H1 (cell line): ENCODE data around the gene SEMA4C. TPM values are rescaled to one million over a fixed set of nuclear protein-coding genes. Genes with fewer than 3 reads are reported as not detected.

Experiments used
- CTCF ChIA-PET: fragments of 300-600 bp; sonication (Branson Sonifier 250); formaldehyde crosslinking; loops from one replicate; lab custom pipeline; 2021; ENCODE audit not compliant: partially characterized antibody; lab: Charles Lee
- POLR2A ChIA-PET: fragments of 300-600 bp; sonication (Branson Sonifier 250); formaldehyde crosslinking; loops from one replicate; lab custom pipeline; 2021; ENCODE audit warnings: inconsistent platforms; ENCODE audit not compliant: partially characterized antibody; lab: Charles Lee
- DNase-seq, 2 experiments: peaks; one replicate each; pipeline versions ENCODE4 v3.0.0 to v3.0.0-alpha.2; 2010 to 2022; ENCODE audit warnings: low spot score in 2 of 2, low read depth in 1 of 2, mixed read lengths in 1 of 2
- FAIRE-seq: peaks from 2 replicates; lab custom pipeline; 2011; peaks lifted over from hg19 to GRCh38; lab: Jason Lieb, UNC
- H2AFZ ChIP-seq: 2 replicates; pipeline ENCODE4 v1.8.1; 2012; ENCODE audit warnings: low read length, inconsistent platforms
- H2AK5ac ChIP-seq: 2 replicates; pipeline ENCODE4 v1.6.1; 2013; ENCODE audit warnings: low read depth, low read length
- H2BK120ac ChIP-seq: replicated peaks from 2 replicates; pipeline ENCODE3; 2013; ENCODE audit warnings: low read depth, low read length, inconsistent platforms
- H2BK12ac ChIP-seq: 2 replicates; pipeline ENCODE4 v1.6.1; 2013; ENCODE audit warnings: low read depth, low read length
- H2BK15ac ChIP-seq: 2 replicates; pipeline ENCODE4 v1.6.1; 2013; ENCODE audit warnings: low read length
- H2BK20ac ChIP-seq: 2 replicates; pipeline ENCODE4 v1.6.1; 2013; ENCODE audit warnings: low read length
- H2BK5ac ChIP-seq: 2 replicates; pipeline ENCODE4 v1.6.1; 2013; ENCODE audit warnings: low read depth, low read length
- H3K14ac ChIP-seq: 2 replicates; pipeline ENCODE4 v1.6.1; 2013; ENCODE audit warnings: inconsistent platforms; ENCODE audit not compliant: insufficient read length
- H3K18ac ChIP-seq: 2 replicates; pipeline ENCODE4 v1.6.1; 2013; ENCODE audit warnings: low read length; ENCODE audit errors: extremely low read depth
- H3K23ac ChIP-seq: 2 replicates; pipeline ENCODE4 v1.6.1; 2013; ENCODE audit warnings: inconsistent platforms; ENCODE audit not compliant: insufficient read length
- H3K23me2 ChIP-seq: 2 replicates; pipeline ENCODE4 v1.6.1; 2013; ENCODE audit warnings: low read depth, low read length
- H3K27ac ChIP-seq: 2 replicates; pipeline ENCODE4 v1.6.1; 2011; ENCODE audit warnings: low read depth, low read length, inconsistent platforms
- H3K27me3 ChIP-seq, 4 experiments: replicated peaks in 1 of 4; 1 replicate in 1 of 4; 2 replicates in 3 of 4; pipeline versions ENCODE4 v1.6.1 to v1.8.1; 2011 to 2013; ENCODE audit warnings: low read length in 3 of 4, mild to moderate bottlenecking in 3 of 4, inconsistent platforms in 2 of 4, mixed read lengths in 2 of 4, moderate library complexity in 1 of 4; ENCODE audit not compliant: control insufficient read depth in 3 of 4, insufficient read depth in 3 of 4; ENCODE audit errors: extremely low read depth in 1 of 4
- H3K36me3 ChIP-seq, 4 experiments: 2 replicates each; pipeline versions ENCODE4 v1.6.1 to v1.8.1; 2011 to 2013; ENCODE audit warnings: mild to moderate bottlenecking in 4 of 4, low read length in 3 of 4, moderate library complexity in 2 of 4, control low read depth in 1 of 4, inconsistent platforms in 1 of 4; ENCODE audit not compliant: insufficient read depth in 4 of 4, control insufficient read depth in 2 of 4
- H3K4ac ChIP-seq: replicated peaks from 2 replicates; pipeline ENCODE3; 2013; ENCODE audit warnings: low read length, low read depth, mixed read lengths, inconsistent platforms; ENCODE audit not compliant: insufficient read length
- H3K4me1 ChIP-seq, 4 experiments: replicated peaks in 1 of 4; 1 replicate in 1 of 4; 2 replicates in 3 of 4; pipeline versions ENCODE4 v1.6.1 to v1.8.1; 2011 to 2013; ENCODE audit warnings: low read length in 3 of 4, inconsistent platforms in 2 of 4, mixed read lengths in 1 of 4; ENCODE audit not compliant: insufficient read depth in 4 of 4, control insufficient read depth in 3 of 4
- H3K4me2 ChIP-seq, 2 experiments: 2 replicates each; pipeline versions ENCODE4 v1.6.1 to v1.8.1; 2011 to 2013; ENCODE audit warnings: low read depth in 2 of 2, low read length in 2 of 2, control low read depth in 1 of 2, inconsistent platforms in 1 of 2, mild to moderate bottlenecking in 1 of 2; ENCODE audit not compliant: insufficient read depth in 1 of 2
- H3K4me3 ChIP-seq, 4 experiments: fragments of 200-600, 300-600 bp in 1 of 4; sonication (generic), shearing (Covaris generic), sonication (Bioruptor Twin) in 1 of 4; 2 replicates each; pipeline versions ENCODE4 v1.5.1 to v1.8.1; 2011 to 2016; ENCODE audit warnings: low read length in 4 of 4, low read depth in 3 of 4, control low read depth in 2 of 4, inconsistent platforms in 2 of 4, mild to moderate bottlenecking in 2 of 4, mixed read lengths in 1 of 4, moderate library complexity in 1 of 4; ENCODE audit not compliant: insufficient read depth in 2 of 4; ENCODE audit errors: extremely low read depth in 1 of 4
- H3K56ac ChIP-seq: replicated peaks from 2 replicates; pipeline ENCODE3; 2013; ENCODE audit warnings: low read depth, mild to moderate bottlenecking, mixed read lengths, low read length, inconsistent platforms; ENCODE audit not compliant: insufficient read length
- H3K79me1 ChIP-seq: 2 replicates; pipeline ENCODE4 v1.6.1; 2013; ENCODE audit warnings: low read depth, low read length, control low read depth
- H3K79me2 ChIP-seq, 2 experiments: 2 replicates each; pipeline versions ENCODE4 v1.6.1 to v1.8.1; 2012 to 2013; ENCODE audit warnings: low read length in 2 of 2, mild to moderate bottlenecking in 2 of 2, inconsistent platforms in 1 of 2; ENCODE audit not compliant: insufficient read depth in 2 of 2, control insufficient read depth in 1 of 2
- H3K9ac ChIP-seq, 4 experiments: replicated peaks in 1 of 4; 1 replicate in 1 of 4; 2 replicates in 3 of 4; pipeline versions ENCODE4 v1.6.1 to v1.8.1; 2011 to 2013; ENCODE audit warnings: low read depth in 3 of 4, low read length in 3 of 4, control low read depth in 2 of 4, mild to moderate bottlenecking in 2 of 4, moderate library complexity in 2 of 4, inconsistent platforms in 1 of 4; ENCODE audit errors: extremely low read depth in 1 of 4
- H3K9me3 ChIP-seq, 2 experiments: 2 replicates each; pipeline versions ENCODE4 v1.6.1 to v1.8.1; 2012 to 2013; ENCODE audit warnings: mild to moderate bottlenecking in 2 of 2, moderate library complexity in 2 of 2, control low read depth in 1 of 2, inconsistent platforms in 1 of 2, low read depth in 1 of 2, low read length in 1 of 2, mixed read lengths in 1 of 2; ENCODE audit not compliant: insufficient read depth in 2 of 2
- H4K20me1 ChIP-seq, 2 experiments: replicated peaks in 1 of 2; 2 replicates each; pipeline versions ENCODE3 to v1.8.1; 2011 to 2013; ENCODE audit warnings: inconsistent platforms in 2 of 2, low read length in 2 of 2, mild to moderate bottlenecking in 1 of 2; ENCODE audit not compliant: insufficient read depth in 2 of 2, control insufficient read depth in 1 of 2
- H4K5ac ChIP-seq: 2 replicates; pipeline ENCODE4 v1.6.1; 2013; ENCODE audit warnings: low read length, low read depth, mixed read lengths, inconsistent platforms; ENCODE audit not compliant: insufficient read length
- H4K8ac ChIP-seq: 2 replicates; pipeline ENCODE4 v1.8.0; 2013; ENCODE audit warnings: mild to moderate bottlenecking, moderate library complexity, low read length, inconsistent platforms; ENCODE audit not compliant: insufficient read depth; ENCODE audit errors: extremely low read depth
- H4K91ac ChIP-seq: replicated peaks from 2 replicates; pipeline ENCODE3; 2013; ENCODE audit warnings: low read length, mixed read lengths, inconsistent platforms; ENCODE audit not compliant: insufficient read length
- CBX8 ChIP-seq: fragments of 300-800, 300-1000 bp; sonication (generic); IDR thresholded peaks from 2 replicates; pipeline ENCODE4 v1.7.1; 2016; ENCODE audit warnings: low read depth, low read length, borderline replicate concordance
- WGBS, 2 experiments: shearing (Covaris generic) in 1 of 2; methylation state at CpG; one replicate each; pipeline versions ENCODE4 v1.1.6 to v1.1.7; 2013 to 2015; ENCODE audit warnings: low lambda C conversion rate in 2 of 2, mixed read lengths in 2 of 2, inconsistent platforms in 1 of 2, low coverage in 1 of 2, missing lambda C conversion rate in 1 of 2; ENCODE audit not compliant: insufficient replicate concordance in 2 of 2, insufficient coverage in 1 of 2, insufficient read length in 1 of 2; ENCODE audit errors: extremely low coverage in 1 of 2, missing lambda C conversion rate in 1 of 2; 5-methylcytosine and 5-hydroxymethylcytosine counted together
- polyA plus RNA-seq, 7 experiments: library from polyadenylated mRNA; depleted of rRNA in 3 of 7; stranded (reverse) in 5 of 7; unstranded in 2 of 7; fragments of >200 nt in 5 of 7; fragments of 200-250 nt in 2 of 7; gene quantifications; 1 replicate in 5 of 7; 2 replicates in 1 of 7; 4 replicates in 1 of 7; pipeline versions ENCODE4 v1.2.1 to v1.2.3, GENCODE V29; 2011 to 2013; ENCODE audit warnings: missing spikeins in 2 of 7, mixed read lengths in 2 of 7
- total RNA-seq: library from RNA; stranded (reverse); fragmentation: NEBNext Ultra II Directional; extraction: Animal tissue kit (Norgen Biotek cat#: 25700); gene quantifications from 2 replicates; pipeline ENCODE4 v1.2.1, GENCODE V29; 2021

Gene SEMA4C
- total and polyA plus RNA-seq, 2 of the 8 experiments (the other 6 are each of a cell fraction or from before 2014, with no cell fraction given), result 47.5 to 67.3 TPM

DNA sequence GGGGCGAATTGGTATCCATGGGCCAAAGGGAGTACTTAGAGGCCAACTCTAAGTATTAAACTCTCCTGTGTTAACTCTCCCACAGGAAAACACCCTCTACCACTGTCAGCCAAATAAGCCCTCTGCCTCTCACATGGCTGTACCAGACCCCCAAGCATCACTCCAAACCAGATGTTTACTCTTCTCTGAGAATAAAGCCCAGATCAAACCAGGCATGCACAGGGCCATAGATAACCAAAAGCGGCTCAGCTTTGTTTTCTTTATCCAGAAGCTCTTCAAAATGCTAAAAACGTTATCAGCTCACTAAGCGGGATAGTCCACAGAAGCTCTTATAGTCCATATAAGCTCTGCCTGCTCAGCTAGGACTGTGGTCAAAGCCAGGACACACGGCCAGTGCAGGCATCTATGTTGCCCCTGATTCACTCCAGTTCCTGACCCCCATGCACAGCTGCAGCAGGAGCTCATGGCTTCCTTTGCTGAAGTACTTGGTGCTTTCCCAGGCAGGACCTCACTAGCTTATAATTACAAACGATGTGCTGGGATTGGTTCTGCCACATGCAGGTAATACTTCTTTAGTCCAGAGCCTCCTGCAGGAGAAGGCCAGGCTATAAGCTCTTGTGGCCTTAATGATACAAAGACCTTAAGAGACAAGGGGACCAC, 21.0 kb upstream of the SEMA4C start:
- H3K27me3 ChIP-seq, result peaks cover 0 to 1% (median 0%) of the 10 kb centered on the region in 4 experiments; a peak in 1 of 7 replicates
- H4K91ac ChIP-seq, result peak overlapping the region; percentile 61
- DNase-seq (no peak), FAIRE-seq (no peak)
- no peak overlapping the region for H3K23ac ChIP-seq
- H3K18ac ChIP-seq, result peak overlapping the region; percentile 15; the same call in 1 of the 2 replicates
- no peaks in the 10 kb centered on the region for H3K36me3 ChIP-seq
- H3K9me3 ChIP-seq, result no peaks in the 10 kb centered on the region
- no peak overlapping the region for H3K4me3 ChIP-seq
- H2AK5ac ChIP-seq, result 0 out of 2 replicates have a peak overlapping the region, but pooled peaks have one; percentile 6
- peaks cover 4% of the 10 kb centered on the region; the same call in 1 of the 2 replicates for H3K23me2 ChIP-seq
- 0 out of 2 replicates have a peak overlapping the region, but pooled peaks have one; percentile 92 for H2BK12ac ChIP-seq
- 0 out of 2 replicates have a peak overlapping the region, but pooled peaks have one; percentile 7 for H2BK20ac ChIP-seq
- no peak overlapping the region for H3K14ac ChIP-seq
- H3K79me1 ChIP-seq, result no peaks in the 10 kb centered on the region
- H3K4ac ChIP-seq, result no peak overlapping the region
- H2BK120ac ChIP-seq, result peak overlapping the region; percentile 6
- H3K4me2 ChIP-seq, result no peak overlapping the region
- POLR2A ChIA-PET, result interaction anchor here (0.8 to 2.3 kb wide), 4 partner anchors 9 to 23 kb away, joined by 3 to 8 read pairs (median 6); no protein-coding TSS in a partner anchor
- no peak overlapping the region; the same call in 1 of the 2 replicates for H4K8ac ChIP-seq
- H3K56ac ChIP-seq, result no peak overlapping the region
- CTCF ChIA-PET, result interaction anchor here (0.6 to 4.8 kb wide), 19 partner anchors 10 to 69 kb away, joined by 3 to 22 read pairs (median 5); partner anchors contain the start of gene ANKRD39
- no peak overlapping the region for H2AFZ ChIP-seq
- H4K20me1 ChIP-seq, result no peaks in the 10 kb centered on the region
- H3K79me2 ChIP-seq, result no peaks in the 10 kb centered on the region
- H3K9ac ChIP-seq, result no peak overlapping the region; a peak in 1 of 7 replicates
- no peak overlapping the region for H2BK15ac ChIP-seq
- TF ChIP-seq CBX8, result no peak
- WGBS, 2 experiments, result 84% methylated on average over 6 of the region's 6 CpGs; no CpG with 5 or more reads in 1 of the 2 experiments
- no peak overlapping the region for H3K27ac ChIP-seq
- H4K5ac ChIP-seq, result no peak overlapping the region
- no peak overlapping the region for H2BK5ac ChIP-seq
- peaks cover 0 to 16% (median 11%) of the 10 kb centered on the region in 4 experiments; a peak in 4 of 7 replicates for H3K4me1 ChIP-seq
